ENCODE data around the gene CCDC93.
"Not testable (repeated sequence)": the region's sequence is repeated elsewhere in the genome, so short reads cannot be mapped to it uniquely, and the experiment has no call there.

The CCDC93 gene

GRCh38 chr2:118045286-118045685 lies 31.4 kb upstream of the CCDC93 start:
- DNase-seq, result no peak

DNA sequence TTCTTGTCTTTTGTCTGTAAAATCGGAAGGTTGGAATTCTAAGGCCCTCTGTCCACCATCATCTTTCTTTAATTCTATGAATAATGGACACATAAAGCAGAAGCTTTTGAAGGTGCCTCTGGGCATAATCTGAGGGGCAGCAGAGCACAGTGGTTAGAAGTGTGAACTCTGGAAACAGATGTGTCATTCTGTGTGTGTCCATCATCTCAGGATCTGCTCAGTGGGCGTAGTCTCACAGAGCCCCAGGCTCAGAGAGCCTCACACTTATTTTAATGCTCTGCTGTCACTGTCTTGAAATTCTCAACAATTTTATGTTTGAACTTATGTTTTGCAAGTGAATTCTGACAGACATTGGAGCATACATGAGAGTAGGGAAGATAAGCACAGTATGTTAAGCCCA lies 31.0 kb upstream of the CCDC93 start:
- DNase-seq, result no peak

GRCh38 chr2:118044103-118044716 lies 30.3 kb upstream of the CCDC93 start:
- DNase-seq, result no peak

DNA sequence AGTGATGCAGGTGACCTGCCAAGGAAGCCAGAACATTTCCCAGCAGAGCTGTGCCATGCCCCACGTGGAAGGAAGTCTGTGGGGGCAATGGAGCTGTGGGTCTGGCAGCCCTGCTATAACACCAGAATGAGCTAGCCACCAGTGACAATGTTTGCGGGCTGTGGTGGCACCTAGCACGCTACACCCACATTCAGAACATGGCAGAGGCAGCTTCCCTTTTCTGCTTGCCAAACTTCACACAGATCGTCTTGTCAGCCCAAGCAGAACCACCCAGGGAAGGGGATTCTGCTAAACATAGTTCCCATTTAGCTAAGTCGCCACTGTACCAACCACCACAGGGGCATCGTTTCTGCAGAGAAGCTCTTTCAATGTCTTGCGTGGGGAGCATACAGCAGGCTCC lies 27.0 kb upstream of the CCDC93 start:
- no peak for DNase-seq

DNA sequence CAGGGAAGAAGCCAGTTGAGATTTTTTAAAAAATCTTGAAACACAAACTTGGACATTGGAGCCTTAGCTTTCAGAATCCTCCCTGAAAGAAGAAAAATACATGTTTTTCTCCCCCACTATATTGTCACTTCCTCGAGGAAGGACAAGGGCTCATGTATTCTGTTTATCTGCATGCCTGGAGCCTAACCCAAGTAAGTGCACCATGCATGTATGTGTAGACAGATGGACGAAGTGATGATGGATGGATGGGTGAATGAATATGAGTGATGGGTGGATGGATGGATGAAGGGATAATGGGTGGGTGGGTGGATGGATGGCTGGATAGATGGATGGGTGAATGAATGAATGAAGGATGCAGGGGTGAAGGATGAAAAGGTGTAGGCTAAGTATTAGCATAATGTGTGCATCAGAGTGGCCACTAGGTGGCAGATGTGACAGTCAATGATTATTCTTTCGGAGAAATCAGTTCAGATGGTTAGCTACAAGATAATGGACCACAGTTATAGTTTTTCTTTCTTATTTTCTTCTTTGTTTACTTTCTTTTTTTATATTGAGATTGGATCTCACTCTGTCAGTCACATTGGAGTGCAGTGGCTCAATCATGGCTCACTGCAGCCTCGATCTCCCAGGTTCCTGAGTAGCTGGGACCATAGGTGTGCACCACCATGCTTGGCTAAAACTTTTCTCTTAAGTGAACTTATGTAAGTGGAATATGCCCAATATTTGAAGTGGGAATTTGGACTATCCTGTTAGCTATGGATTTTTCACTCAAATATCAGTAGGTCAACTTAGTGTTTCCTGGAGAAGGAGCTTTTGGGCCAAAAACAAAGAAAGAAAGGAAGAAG lies 18.5 kb upstream of the CCDC93 start:
- DNase-seq, result peak; percentile 11

GRCh38 chr2:118031566-118031965 lies 17.7 kb upstream of the CCDC93 start:
- DNase-seq, result no peak

- DNase-seq, result no peak
Measured at GRCh38 chr2:118029025-118029424, 15.2 kb upstream of the CCDC93 start.

GRCh38 chr2:118021356-118021755 lies 7.5 kb upstream of the CCDC93 start:
- no peak for DNase-seq

GRCh38 chr2:118019821-118020220 lies 6.0 kb upstream of the CCDC93 start:
- no peak for DNase-seq

GRCh38 chr2:118016911-118017310 lies 3.0 kb upstream of the CCDC93 start:
- no peak for DNase-seq

DNA sequence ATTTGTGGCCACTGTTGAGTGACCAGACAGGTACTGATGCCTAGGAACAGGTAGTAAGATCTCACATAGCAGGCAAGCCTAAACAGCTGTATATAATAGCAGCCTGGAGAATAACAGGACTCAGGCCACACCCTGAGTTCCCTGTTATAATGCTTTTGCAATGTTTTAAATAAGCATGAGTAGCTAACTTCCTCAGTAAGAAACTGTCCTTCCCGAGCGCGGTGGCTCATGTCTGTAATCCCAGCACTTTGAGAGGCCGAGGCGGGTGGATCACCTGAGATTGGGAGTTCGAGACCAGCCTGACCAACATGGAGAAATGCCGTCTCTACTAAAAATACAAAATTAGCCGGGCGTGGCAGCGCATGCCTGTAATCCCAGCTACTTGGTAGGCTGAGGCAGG lies 1.9 kb upstream of the CCDC93 start:
- DNase-seq, result not testable (repeated sequence)

DNA sequence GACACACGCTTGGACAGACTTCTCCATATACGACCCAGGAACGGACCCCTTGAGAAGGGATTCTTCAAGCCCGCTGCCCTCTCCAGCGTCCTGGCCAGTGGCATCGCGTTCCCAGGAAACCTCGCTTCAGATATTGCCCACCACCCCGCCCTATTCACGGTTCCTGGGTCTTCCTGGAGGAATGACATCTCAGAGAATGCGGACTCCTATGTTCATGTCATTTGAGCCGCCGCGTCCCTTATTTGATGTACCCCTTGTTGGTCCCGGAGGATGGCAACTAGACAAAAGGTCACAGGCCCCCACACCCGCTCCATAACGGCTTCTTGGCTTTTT lies 588 bp upstream of the CCDC93 start:
- DNase-seq, result no peak

DNA sequence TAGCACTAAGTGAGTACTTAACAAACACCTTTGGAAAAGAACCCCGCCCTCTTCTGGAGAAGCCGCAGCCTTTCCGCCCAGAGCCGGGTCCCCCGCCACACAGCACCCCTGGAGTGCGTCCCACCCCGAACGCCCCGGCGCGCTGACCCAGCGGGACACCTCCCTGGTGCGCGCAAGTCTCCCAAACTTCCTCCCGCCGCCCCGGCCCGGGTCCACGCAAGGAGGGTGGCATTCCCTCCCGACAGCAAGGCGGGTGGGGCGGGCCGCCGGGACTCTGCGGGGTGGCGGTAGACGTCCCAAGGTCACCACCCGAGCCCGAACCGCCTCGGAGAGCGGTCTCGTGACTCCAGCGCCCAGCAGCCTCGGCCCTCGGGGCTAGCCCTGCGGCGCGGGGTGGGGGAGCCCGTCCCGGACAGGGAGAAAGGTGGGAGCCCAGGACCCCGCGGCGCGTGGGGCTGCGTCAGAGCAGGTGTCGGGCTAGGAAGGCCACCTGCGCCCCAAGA lies 598 bp downstream of the CCDC93 start:
- no peak for DNase-seq

DNA sequence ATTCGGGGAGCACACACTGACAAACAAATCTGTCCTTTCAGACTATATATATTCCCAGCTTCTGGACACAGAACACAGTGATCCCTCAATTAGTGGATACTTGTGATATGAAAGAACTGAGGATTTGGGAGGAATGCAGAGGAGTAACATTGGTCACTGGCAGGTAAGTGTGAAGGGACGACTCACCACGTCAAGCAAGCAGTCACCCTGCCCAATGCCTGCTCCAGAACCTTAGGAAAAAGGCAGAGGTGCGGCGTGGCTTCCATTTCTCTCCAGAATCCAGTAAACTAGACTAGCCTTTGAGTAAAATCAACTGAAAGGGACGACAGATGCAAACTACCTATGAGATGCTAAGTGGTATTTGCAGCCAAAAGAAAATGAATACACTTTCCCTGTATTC lies 1.1 kb downstream of the CCDC93 start:
- no peak for DNase-seq

- no peak for DNase-seq
Measured at GRCh38 chr2:118010473-118010872, 3.4 kb downstream of the CCDC93 start.

DNA sequence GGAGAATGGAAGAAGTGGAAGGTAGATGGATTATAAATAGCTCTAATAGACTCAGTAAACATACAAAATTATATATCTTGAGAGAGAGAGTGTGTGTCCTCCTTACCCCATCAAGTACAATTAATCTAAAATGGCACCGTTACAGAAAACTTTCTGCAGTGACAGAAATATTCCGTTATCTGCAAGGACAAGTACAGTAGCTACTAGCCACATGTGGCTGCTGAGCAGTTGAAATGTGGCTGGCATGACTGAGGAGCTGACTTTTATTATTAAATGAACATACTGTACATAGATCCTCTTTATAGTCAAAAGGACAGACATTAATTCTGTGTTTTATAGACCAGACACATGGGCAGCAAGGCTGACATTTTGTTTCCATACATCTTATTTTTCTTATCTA lies 7.0 kb downstream of the CCDC93 start:
- DNase-seq, result no peak

GRCh38 chr2:118006326-118006725 lies 7.5 kb downstream of the CCDC93 start:
- DNase-seq, result no peak

- peak; percentile 11 for DNase-seq
Measured at GRCh38 chr2:118003396-118003824, 10.5 kb downstream of the CCDC93 start.

DNA sequence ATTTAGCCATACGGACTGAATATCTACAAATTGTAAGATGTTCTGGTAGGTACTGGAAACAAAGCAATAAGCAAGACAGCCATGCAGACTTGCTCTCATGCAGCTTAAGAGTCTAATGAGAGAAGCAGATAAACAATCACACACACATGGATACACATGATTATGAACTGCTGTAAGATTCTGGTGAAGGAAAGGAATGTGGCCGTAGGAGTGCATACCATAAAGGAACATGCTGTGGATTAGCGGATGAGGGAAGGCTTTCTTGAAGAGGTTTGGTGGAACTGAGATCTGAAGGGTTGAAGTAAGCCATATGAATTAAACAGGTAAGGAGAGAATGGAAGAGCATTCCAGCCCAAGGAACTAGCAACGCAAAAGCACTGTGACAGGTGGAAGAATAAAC lies 13.8 kb downstream of the CCDC93 start:
- no peak for DNase-seq

DNA sequence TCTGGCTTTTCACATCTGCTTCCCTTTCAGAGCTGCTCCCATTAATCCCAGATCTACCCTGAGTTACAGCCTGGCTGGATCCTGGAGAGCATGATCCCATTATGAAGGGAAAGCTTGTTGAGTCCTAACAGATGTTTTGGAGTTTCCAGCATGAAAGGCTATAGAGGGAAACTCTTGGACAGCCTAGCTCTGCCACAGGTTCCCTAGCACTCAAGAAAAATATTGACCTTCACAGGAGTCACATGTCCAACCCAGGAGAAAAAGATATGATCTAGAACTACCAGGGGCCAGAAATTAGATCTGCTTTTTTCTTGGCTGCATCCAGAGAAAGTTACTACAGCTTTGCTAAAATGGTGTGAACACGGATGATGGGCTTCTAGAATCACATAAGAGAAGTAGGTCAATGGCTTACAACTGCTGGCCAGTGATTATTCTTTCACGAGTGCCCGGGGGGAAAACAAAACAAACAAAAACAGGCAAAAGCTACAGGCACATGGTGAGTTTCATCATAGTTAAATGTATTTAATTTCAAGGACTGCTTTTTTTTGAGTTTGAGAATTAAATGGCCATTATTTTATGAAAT lies 15.9 kb downstream of the CCDC93 start:
- DNase-seq, result no peak

GRCh38 chr2:117996525-117996924 lies 17.3 kb downstream of the CCDC93 start:
- DNase-seq, result no peak

DNA sequence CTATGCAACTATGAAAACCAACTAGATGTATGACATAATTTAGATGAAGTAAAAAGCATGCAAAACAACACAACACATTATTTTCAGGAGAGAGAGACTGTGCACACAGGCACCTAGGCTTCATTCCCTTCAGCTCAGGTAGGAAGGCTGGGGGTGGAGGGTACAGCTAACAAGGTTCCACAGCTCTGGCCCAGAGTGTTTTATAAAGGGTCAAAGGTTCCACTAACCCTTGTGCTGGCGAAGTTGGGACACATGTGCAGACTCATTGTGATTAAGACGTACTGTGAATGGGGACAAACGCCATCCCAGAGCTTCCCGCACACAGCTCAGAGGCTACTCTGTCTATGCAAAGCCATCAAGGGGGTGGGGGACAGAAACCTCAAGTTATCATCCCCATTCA lies 19.1 kb downstream of the CCDC93 start:
- no peak for DNase-seq

DNA sequence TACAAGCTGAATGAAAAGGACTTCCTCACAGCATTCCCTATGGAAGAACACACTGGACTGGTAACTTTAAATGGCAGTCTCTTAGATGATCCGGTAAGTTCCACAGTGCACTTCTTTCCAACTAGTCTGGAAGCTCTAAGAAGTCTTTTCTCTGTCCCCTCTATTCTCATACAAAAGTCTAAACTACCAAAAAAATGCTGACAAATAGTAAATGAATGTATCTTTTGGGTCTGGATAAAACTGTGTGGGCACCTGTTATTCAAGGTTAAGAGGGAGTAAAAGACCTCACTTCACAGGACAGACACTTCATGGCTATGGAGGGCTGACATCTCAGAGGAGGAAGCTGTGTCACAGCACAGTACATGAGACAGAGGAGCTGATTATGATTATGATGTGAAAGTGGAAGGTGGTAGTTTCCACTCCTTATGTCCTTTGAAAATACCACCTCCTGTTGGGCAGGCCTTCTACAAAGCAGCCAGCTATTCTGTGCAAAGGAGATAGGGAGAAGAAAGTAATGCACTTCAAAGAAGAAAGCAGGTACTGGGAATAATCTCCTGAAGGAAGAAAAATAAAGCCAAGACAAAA lies 23.9 kb downstream of the CCDC93 start:
- no peak for DNase-seq

DNA sequence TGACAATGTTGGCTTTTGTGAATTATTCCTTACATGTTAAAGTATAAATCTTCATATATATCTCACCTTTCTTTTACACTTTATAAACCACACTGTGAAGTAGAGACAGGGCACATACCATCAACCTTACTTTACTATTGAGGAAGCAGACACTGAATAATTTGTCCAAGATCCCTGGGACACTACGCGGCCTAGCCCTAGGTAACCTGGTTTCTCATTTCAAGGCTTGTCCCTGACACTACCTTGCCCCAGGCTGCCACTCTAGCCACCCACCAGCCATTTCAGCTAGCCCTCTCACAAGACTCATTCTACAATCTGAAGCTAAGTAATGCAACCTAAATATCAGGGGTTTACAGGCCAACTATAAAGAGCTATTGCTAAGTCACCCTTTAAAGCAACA lies 26.7 kb downstream of the CCDC93 start:
- DNase-seq, result no peak
